ENCODE measurements around the gene MGST1. TPM values are rescaled to one million over a fixed set of nuclear protein-coding genes. Genes with fewer than 3 reads are reported as not detected.

Gene MGST1
- total RNA-seq: 2.8 TPM

GRCh38 chr12:16347391-16348298 is at the start of gene MGST1:
Gene MGST1, plus strand, starts transcription at chr12:16347645. Its CDS starts 6,608 bp downstream, at chr12:16354253.

Other genes starting within 250 kb of the MGST1 start
- not detected for gene SLC15A5, start 70.0 kb upstream of the MGST1 start, total RNA-seq

Measured in parietal lobe (tissue), 1 donor.